Hematopoietic multipotent progenitor cell treated with erythropoietin and hydrocortisone succinate and interleukin-3 and kit ligand, for 17 days (in vitro differentiated cells): ENCODE results near the gene BMP2.
A peak's percentile ranks its signal among the peaks of the same experiment; 100 is the strongest.

Experiments used
- DNase-seq: peaks from one replicate; pipeline ENCODE4 v3.0.0-alpha.2; 2015; ENCODE audit warnings: low spot score

BMP2 gene

GRCh38 chr20:6767536-6768227, at the start of gene BMP2:
Gene BMP2 (plus strand): TSS chr20:6767686. CDS start chr20:6770127, 2,441 bp downstream.
- DNase-seq = no peak

GRCh38 chr20:6718662-6719368, 48.7 kb upstream of the BMP2 start:
- no peak for DNase-seq

- DNase-seq = no peak
Measured at GRCh38 chr20:6719369-6719721, 48.1 kb upstream of the BMP2 start.

GRCh38 chr20:6726761-6727160, 40.7 kb upstream of the BMP2 start:
- no peak for DNase-seq

- no peak for DNase-seq
Measured at GRCh38 chr20:6730672-6731328, 36.7 kb upstream of the BMP2 start.

- no peak for DNase-seq
Measured at GRCh38 chr20:6732001-6732447, 35.5 kb upstream of the BMP2 start.

- DNase-seq = no peak
Measured at GRCh38 chr20:6732851-6733250, 34.6 kb upstream of the BMP2 start.

- no peak for DNase-seq
Measured at GRCh38 chr20:6733965-6734364, 33.5 kb upstream of the BMP2 start.

GRCh38 chr20:6735942-6736845, 31.3 kb upstream of the BMP2 start:
- no peak for DNase-seq

GRCh38 chr20:6739406-6739805, 28.1 kb upstream of the BMP2 start:
- DNase-seq = no peak

- DNase-seq = no peak
Measured at GRCh38 chr20:6740096-6740495, 27.4 kb upstream of the BMP2 start.

- DNase-seq = no peak
Measured at GRCh38 chr20:6744180-6744579, 23.3 kb upstream of the BMP2 start.

GRCh38 chr20:6744805-6745204, 22.7 kb upstream of the BMP2 start:
- no peak for DNase-seq

GRCh38 chr20:6746901-6747609, 20.4 kb upstream of the BMP2 start:
- no peak for DNase-seq

GRCh38 chr20:6750438-6750837, 17.0 kb upstream of the BMP2 start:
- DNase-seq = no peak

- DNase-seq = no peak
Measured at GRCh38 chr20:6756693-6757595, 10.5 kb upstream of the BMP2 start.

- DNase-seq = no peak
Measured at GRCh38 chr20:6764619-6765018, 2.9 kb upstream of the BMP2 start.

GRCh38 chr20:6765469-6766058, 1.9 kb upstream of the BMP2 start:
- DNase-seq = peak; percentile 39

GRCh38 chr20:6766433-6766832, 1.1 kb upstream of the BMP2 start:
- DNase-seq = no peak

GRCh38 chr20:6767126-6767535, 355 bp upstream of the BMP2 start:
- peak; percentile 32 for DNase-seq
